A673 (cell line): ENCODE results near the gene DLG5. TPM values are rescaled to one million over a fixed set of nuclear protein-coding genes. Genes with fewer than 3 reads are reported as not detected.
"Not testable (repeated sequence)": the region's sequence is repeated elsewhere in the genome, so short reads cannot be mapped to it uniquely, and the experiment has no call there.

Experiments
- BruUV-seq: library from RNA; stranded (reverse); fragments of 400-500 nt; replicated peaks from 2 replicates; lab custom pipeline; 2021; lab: Mats Ljungman, UMichigan
- CTCF ChIA-PET: fragments of 300-600 bp; sonication (Branson Sonifier 250); formaldehyde crosslinking; loops from one replicate; lab custom pipeline; 2022; ENCODE audit warnings: antibody characterized with exemption; lab: Charles Lee
- POLR2A ChIA-PET: fragments of 300-600 bp; sonication (Branson Sonifier 250); formaldehyde crosslinking; loops from one replicate; lab custom pipeline; 2022; ENCODE audit warnings: antibody characterized with exemption; ENCODE audit not compliant: low non-redundant PET; lab: Charles Lee
- DNase-seq: peaks from one replicate; pipeline ENCODE4 v3.0.0-alpha.2; 2015; ENCODE audit warnings: low spot score
- H3K27ac ChIP-seq: fragments of 200-600 bp; sonication (generic); 2 replicates; pipeline ENCODE4 v1.5.1; 2016; ENCODE audit warnings: mixed run types, low read depth, mild to moderate bottlenecking, mixed read lengths, antibody characterized with exemption, low read length; ENCODE audit not compliant: poor library complexity, severe bottlenecking
- H3K27me3 ChIP-seq: fragments of 200-600 bp; sonication (generic); replicated peaks from 2 replicates; pipeline ENCODE4 v1.6.1; 2017; ENCODE audit warnings: mixed run types, low read depth, mild to moderate bottlenecking, mixed read lengths, antibody characterized with exemption, low read length; ENCODE audit not compliant: insufficient read depth, poor library complexity
- H3K36me3 ChIP-seq: fragments of 200-600 bp; sonication (generic); 2 replicates; pipeline ENCODE4 v1.6.1; 2016; ENCODE audit warnings: mixed run types, mild to moderate bottlenecking, mixed read lengths, antibody characterized with exemption, low read length; ENCODE audit not compliant: insufficient read depth, poor library complexity, severe bottlenecking
- H3K4me1 ChIP-seq: fragments of 200-600 bp; sonication (generic); 2 replicates; pipeline ENCODE4 v1.6.1; 2017; ENCODE audit warnings: mixed run types, mild to moderate bottlenecking, mixed read lengths, antibody characterized with exemption, low read length; ENCODE audit not compliant: insufficient read depth, poor library complexity, severe bottlenecking
- H3K4me3 ChIP-seq: fragments of 200-600 bp; sonication (generic); 2 replicates; pipeline ENCODE4 v1.5.1; 2016; ENCODE audit warnings: low read depth, mixed run types, mild to moderate bottlenecking, mixed read lengths, low read length; ENCODE audit not compliant: poor library complexity, severe bottlenecking
- H3K9me3 ChIP-seq: fragments of 200-600 bp; sonication (generic); 2 replicates; pipeline ENCODE4 v1.6.1; 2016; ENCODE audit warnings: mixed run types, low read depth, mild to moderate bottlenecking, mixed read lengths, antibody characterized with exemption, low read length; ENCODE audit not compliant: poor library complexity, severe bottlenecking
- CTCF ChIP-seq: fragments of 300-800, 200-600 bp; sonication (generic); conservative IDR thresholded peaks from 2 replicates; pipeline ENCODE4 v1.5.1; 2017; ENCODE audit warnings: low read depth, mild to moderate bottlenecking, antibody characterized with exemption, low read length, moderate library complexity, mixed read lengths
- EZH2 ChIP-seq: fragments of 200-600 bp; sonication (generic); IDR thresholded peaks from 2 replicates; pipeline ENCODE4 v1.6.1; 2017; ENCODE audit warnings: borderline replicate concordance, low read depth, mild to moderate bottlenecking, mixed read lengths, antibody characterized with exemption, low read length; ENCODE audit not compliant: poor library complexity, severe bottlenecking
- intact Hi-C: fragments of 100-400 bp; cut with micrococcal nuclease; formaldehyde crosslinking; loops from one replicate; pipeline ENCODE4 v1.10.0; 2022; ENCODE audit not compliant: unreplicated experiment
- total RNA-seq: library from RNA; stranded (reverse); gene quantifications from 2 replicates; pipeline ENCODE4 v1.2.3, GENCODE V29; 2021

DLG5 gene
- total RNA-seq, 1 experiment from 2014 or later: 44.0 TPM

- Histone ChIP-seq H3K4me1 (no peaks in the 10 kb centered on the region), H3K4me3 (no peak overlapping the region), H3K27ac (no peak overlapping the region), H3K36me3 (no peaks in the 10 kb centered on the region), H3K27me3 (no peaks in the 10 kb centered on the region), H3K9me3 (no peaks in the 10 kb centered on the region)
- TF ChIP-seq EZH2: no peak
- TF ChIP-seq CTCF: no peak
- DNase-seq: no peak
- CTCF ChIA-PET: no interaction called here
- no TSS peak for BruUV-seq
- POLR2A ChIA-PET: no interaction called here
- intact Hi-C loops: no loop called here
These were observed 156.3 kb downstream of the DLG5 start for GRCh38 chr10:77770081-77770867.

- intact Hi-C loops: no loop called here
- BruUV-seq: no TSS peak
- CTCF ChIA-PET: interaction anchor here (1.2 kb wide), 1 partner anchor 12 kb away, joined by 3 read pairs; no protein-coding TSS in a partner anchor
- no peak for DNase-seq
- no peaks in the 10 kb centered on the region for H3K36me3 ChIP-seq
- no peak for TF ChIP-seq EZH2
- TF ChIP-seq CTCF: no peak
- H3K27ac ChIP-seq: no peak overlapping the region
- H3K4me3 ChIP-seq: no peak overlapping the region
- POLR2A ChIA-PET: interaction anchor here (0.6 kb wide), 1 partner anchor 818 kb away, joined by 3 read pairs; no protein-coding TSS in a partner anchor
- H3K4me1 ChIP-seq: no peaks in the 10 kb centered on the region
- no peaks in the 10 kb centered on the region for H3K27me3 ChIP-seq
- H3K9me3 ChIP-seq: no peaks in the 10 kb centered on the region
These were observed 158.5 kb downstream of the DLG5 start for GRCh38 chr10:77768039-77768438.

- H3K9me3 ChIP-seq: no peaks in the 10 kb centered on the region
- no peak overlapping the region for H3K27ac ChIP-seq
- ChIA-PET POLR2A (no interaction called here), CTCF (no interaction called here)
- intact Hi-C loops: no loop called here
- H3K27me3 ChIP-seq: no peaks in the 10 kb centered on the region
- no peak overlapping the region for H3K4me3 ChIP-seq
- H3K36me3 ChIP-seq: no peaks in the 10 kb centered on the region
- TF ChIP-seq CTCF (no peak), EZH2 (no peak)
- no peak for DNase-seq
- H3K4me1 ChIP-seq: no peaks in the 10 kb centered on the region
- no TSS peak for BruUV-seq
These were observed 162.8 kb downstream of the DLG5 start for GRCh38 chr10:77763453-77764430.

GRCh38 chr10:77758406-77758805 lies 168.1 kb downstream of the DLG5 start:
- intact Hi-C loops: loop anchor here (5.0 to 10.0 kb wide), 2 partner anchors 106 to 264 kb away; no protein-coding TSS in a partner anchor
- H3K4me1 ChIP-seq, DNase-seq, H3K27ac ChIP-seq, CTCF ChIA-PET, POLR2A ChIA-PET, H3K9me3 ChIP-seq, H3K4me3 ChIP-seq, H3K36me3 ChIP-seq, BruUV-seq, H3K27me3 ChIP-seq: not testable (repeated sequence)
